Vagina (tissue), 2 donors: ENCODE data around the gene DMRT2. TPM values are rescaled to one million over a fixed set of nuclear protein-coding genes. Genes with fewer than 3 reads are reported as not detected.

Experiments
- DNase-seq, 2 donors: peaks; one replicate each; pipeline ENCODE4 v3.0.0-alpha.2; 2017; ENCODE audit errors: extremely low spot score in 2 of 2
- H3K27ac ChIP-seq: fragments of 200-600 bp; sonication (generic); one replicate; pipeline ENCODE4 v1.5.1; 2019
- H3K27me3 ChIP-seq: fragments of 200-600 bp; sonication (generic); one replicate; pipeline ENCODE4 v1.5.1; 2019
- H3K36me3 ChIP-seq, 2 donors: fragments of 200-600 bp; sonication (generic); one replicate each; pipeline ENCODE4 v1.5.1; 2017 to 2019
- H3K4me1 ChIP-seq: fragments of 200-600 bp; sonication (generic); one replicate; pipeline ENCODE4 v1.5.1; 2019
- H3K4me3 ChIP-seq, 2 donors: fragments of 200-600 bp; sonication (generic); 1 replicate in 1 of 2; 2 replicates in 1 of 2; pipeline ENCODE4 v1.5.1; 2016 to 2019
- H3K9me3 ChIP-seq: fragments of 200-600 bp; sonication (generic); one replicate; pipeline ENCODE4 v1.5.1; 2019
- POLR2A ChIP-seq, 2 donors: fragments of 450-650 bp; IDR thresholded peaks; one replicate each; pipeline ENCODE4 v1.6.1; 2017; ENCODE audit warnings: antibody characterized with exemption in 2 of 2, mild to moderate bottlenecking in 2 of 2, moderate library complexity in 2 of 2
- POLR2AphosphoS5 ChIP-seq, 2 donors: sonication (generic); formaldehyde crosslinking; IDR thresholded peaks; one replicate each; pipeline ENCODE4 v1.9.0; 2017; ENCODE audit warnings: antibody characterized with exemption in 2 of 2, mild to moderate bottlenecking in 2 of 2, low read depth in 1 of 2; ENCODE audit not compliant: insufficient read depth in 1 of 2
- intact Hi-C: fragments of 100-400 bp; cut with DNase I; formaldehyde crosslinking; loops from one replicate; pipeline ENCODE4 v1.15.1; 2023
- total RNA-seq: library from RNA; depleted of rRNA; stranded (reverse); fragments of >200 nt; gene quantifications from one replicate; pipeline ENCODE4 v1.2.3, GENCODE V29; 2016
- TF ChIP-seq, protein P1 (sequence below), 3 experiments: fragments of 450-650 bp in 2 of 3; fragments of 200-600 bp in 1 of 3; sonication (generic) in 1 of 3; IDR thresholded peaks; one replicate each; pipeline ENCODE4 v1.5.1; 2017 to 2019; ENCODE audit warnings: antibody characterized with exemption in 3 of 3, mild to moderate bottlenecking in 2 of 3, moderate library complexity in 2 of 3

The DMRT2 gene
- total RNA-seq, 1 donor from 2014 or later: 2.5 TPM

DNA sequence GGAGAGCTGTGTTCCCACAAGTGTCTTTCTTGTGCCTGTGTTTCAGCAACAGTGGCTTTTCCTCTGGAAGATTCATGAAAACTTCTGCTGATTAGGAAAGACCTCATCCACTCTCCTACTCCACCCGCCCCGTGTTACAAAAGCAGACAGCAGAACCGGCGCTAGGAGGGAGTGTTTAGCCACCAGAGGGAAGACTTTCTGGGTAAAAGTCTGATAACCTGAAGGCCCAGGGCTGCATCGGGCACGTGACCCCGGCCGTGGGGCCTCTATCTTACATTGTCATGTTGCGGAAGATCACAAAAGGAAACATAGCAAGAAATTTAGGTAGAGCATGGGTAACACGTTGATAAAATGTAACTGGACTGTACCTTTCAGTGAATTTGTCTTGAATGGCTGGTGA is 32.0 kb upstream of the DMRT2 start:
- Histone ChIP-seq H3K4me1 (no peaks in the 10 kb centered on the region), H3K27me3 (no peaks in the 10 kb centered on the region)
- intact Hi-C loops: no loop called here

DNA sequence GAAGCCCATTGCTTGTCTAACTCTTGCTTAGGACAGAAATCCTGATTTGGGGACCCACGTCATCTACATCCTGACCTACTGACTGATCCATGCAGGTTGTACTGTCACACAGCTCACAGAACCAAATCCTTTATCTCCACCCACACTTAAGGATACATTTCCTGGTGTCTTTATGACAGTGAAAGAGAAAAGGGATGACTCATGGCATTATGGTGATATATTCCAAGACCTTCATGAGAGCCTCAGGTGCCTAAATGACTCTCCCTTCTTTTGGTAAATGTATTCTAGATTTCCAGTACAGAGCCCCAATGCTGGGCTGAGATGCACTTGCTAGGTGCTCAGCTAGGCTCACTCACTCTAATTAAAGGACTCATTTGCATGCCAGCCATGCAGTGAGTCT is 26.0 kb upstream of the DMRT2 start:
- Histone ChIP-seq H3K9me3 (no peaks in the 10 kb centered on the region), H3K27me3 (no peaks in the 10 kb centered on the region), H3K4me1 (no peaks in the 10 kb centered on the region), H3K36me3 (no peaks in the 10 kb centered on the region), H3K4me3 (no peak overlapping the region), H3K27ac (no peak overlapping the region)
- TF ChIP-seq, protein P1, sequence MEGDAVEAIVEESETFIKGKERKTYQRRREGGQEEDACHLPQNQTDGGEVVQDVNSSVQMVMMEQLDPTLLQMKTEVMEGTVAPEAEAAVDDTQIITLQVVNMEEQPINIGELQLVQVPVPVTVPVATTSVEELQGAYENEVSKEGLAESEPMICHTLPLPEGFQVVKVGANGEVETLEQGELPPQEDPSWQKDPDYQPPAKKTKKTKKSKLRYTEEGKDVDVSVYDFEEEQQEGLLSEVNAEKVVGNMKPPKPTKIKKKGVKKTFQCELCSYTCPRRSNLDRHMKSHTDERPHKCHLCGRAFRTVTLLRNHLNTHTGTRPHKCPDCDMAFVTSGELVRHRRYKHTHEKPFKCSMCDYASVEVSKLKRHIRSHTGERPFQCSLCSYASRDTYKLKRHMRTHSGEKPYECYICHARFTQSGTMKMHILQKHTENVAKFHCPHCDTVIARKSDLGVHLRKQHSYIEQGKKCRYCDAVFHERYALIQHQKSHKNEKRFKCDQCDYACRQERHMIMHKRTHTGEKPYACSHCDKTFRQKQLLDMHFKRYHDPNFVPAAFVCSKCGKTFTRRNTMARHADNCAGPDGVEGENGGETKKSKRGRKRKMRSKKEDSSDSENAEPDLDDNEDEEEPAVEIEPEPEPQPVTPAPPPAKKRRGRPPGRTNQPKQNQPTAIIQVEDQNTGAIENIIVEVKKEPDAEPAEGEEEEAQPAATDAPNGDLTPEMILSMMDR (IDR thresholded peaks at IDR 0.05): no peak
- TF ChIP-seq POLR2A (IDR thresholded peaks at IDR 0.05) (no peak), POLR2AphosphoS5 (IDR thresholded peaks at IDR 0.05; ENCODE audit: insufficient read depth in 1 of 2, low read depth in 1 of 2) (no peak)
- no peak for DNase-seq
- intact Hi-C loops: no loop called here

More for the DNA sequence above, 32.0 kb upstream of the DMRT2 start:
- no peak overlapping the region for H3K27ac ChIP-seq
- TF ChIP-seq POLR2A (IDR thresholded peaks at IDR 0.05): no peak
- TF ChIP-seq, protein P1 (IDR thresholded peaks at IDR 0.05): no peak
- TF ChIP-seq POLR2AphosphoS5 (IDR thresholded peaks at IDR 0.05; ENCODE audit: insufficient read depth in 1 of 2, low read depth in 1 of 2): no peak
- no peaks in the 10 kb centered on the region for H3K36me3 ChIP-seq
- no peak for DNase-seq
- H3K9me3 ChIP-seq: no peaks in the 10 kb centered on the region
- no peak overlapping the region for H3K4me3 ChIP-seq

DNA sequence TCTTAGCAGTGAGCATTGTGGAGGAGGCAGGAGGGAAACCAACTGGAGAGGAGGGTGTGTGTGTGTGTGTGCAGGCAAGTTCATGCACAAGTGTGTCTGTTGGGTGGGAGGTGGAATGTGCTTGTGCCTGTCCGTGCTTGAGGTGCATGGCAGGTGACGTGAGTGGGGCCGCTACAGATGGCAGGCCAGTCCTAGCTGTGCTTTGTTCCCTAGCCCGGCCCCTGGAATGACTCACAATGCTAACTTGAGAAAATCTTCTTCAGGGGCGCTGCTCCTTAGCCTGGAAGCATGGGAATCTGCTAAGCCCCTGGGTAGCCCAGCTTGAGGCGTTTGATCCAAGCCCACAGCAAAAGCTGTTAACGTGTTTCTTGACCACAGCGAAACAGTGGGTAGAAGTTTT is 25.0 kb upstream of the DMRT2 start:
- intact Hi-C loops: no loop called here
- H3K27me3 ChIP-seq: no peaks in the 10 kb centered on the region
- H3K4me1 ChIP-seq: no peaks in the 10 kb centered on the region
- H3K4me3 ChIP-seq: no peak overlapping the region
- no peak for DNase-seq
- no peak overlapping the region for H3K27ac ChIP-seq
- TF ChIP-seq POLR2AphosphoS5 (IDR thresholded peaks at IDR 0.05; ENCODE audit: insufficient read depth in 1 of 2, low read depth in 1 of 2) (no peak), POLR2A (IDR thresholded peaks at IDR 0.05) (no peak)
- TF ChIP-seq, protein P1 (IDR thresholded peaks at IDR 0.05): no peak
- no peaks in the 10 kb centered on the region for H3K36me3 ChIP-seq
- H3K9me3 ChIP-seq: no peaks in the 10 kb centered on the region

DNA sequence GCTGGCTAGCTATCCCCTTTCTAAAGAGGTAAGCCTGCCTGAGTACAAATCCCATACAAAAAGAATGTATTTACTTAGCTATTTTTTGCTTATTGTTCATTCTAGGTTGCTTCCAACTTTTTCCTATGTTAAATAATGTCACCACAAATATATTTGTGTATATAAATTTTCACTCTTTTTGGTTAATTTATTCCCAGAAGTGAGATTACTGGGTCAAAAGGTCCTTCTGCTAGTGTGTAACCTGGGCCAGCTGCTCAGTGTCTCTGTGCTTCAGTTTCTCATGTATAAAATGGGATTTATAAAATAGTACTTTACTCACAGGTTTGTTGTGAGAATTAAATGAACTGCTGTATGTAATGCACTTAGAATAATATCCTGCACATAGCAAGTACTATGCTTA is 23.9 kb upstream of the DMRT2 start:
- intact Hi-C loops: no loop called here
- DNase-seq: no peak
- no peaks in the 10 kb centered on the region for H3K27me3 ChIP-seq

DNA sequence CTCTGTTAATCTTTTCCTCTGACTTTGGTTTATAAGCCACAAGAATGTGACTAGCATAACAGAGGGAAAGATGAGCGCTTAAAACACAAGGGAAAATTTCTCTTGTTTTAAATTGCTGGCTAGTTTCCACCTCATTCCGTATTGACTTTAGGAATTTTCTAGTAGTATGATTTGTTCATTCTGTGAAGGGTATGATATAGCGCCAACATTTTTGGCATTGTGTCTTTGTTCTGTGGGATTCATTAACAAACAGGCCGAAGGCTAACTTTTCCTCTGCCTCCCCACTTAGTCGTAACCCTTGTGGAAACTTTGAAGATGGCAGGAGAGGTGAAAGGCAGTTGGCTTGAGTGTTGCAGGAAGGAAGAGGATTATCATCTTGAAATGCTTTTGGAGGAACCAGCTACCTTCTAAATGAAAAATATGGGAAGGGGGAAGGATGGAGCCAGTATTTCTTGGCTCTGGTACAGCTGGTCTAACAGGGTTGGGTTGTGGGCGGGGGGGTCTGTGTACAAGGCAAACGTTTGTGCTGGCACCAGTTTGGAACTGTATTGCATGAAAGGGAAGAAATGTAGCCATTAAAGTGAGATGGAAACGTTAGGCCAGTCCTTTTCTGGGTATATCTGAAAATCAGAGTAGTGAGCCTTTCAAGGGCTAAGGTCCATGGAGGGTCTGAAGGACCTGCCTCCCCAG is 21.5 kb upstream of the DMRT2 start:
- H3K4me1 ChIP-seq: no peaks in the 10 kb centered on the region
- no peaks in the 10 kb centered on the region for H3K36me3 ChIP-seq
- no peak for TF ChIP-seq POLR2A (IDR thresholded peaks at IDR 0.05)
- no peak overlapping the region for H3K27ac ChIP-seq
- no peaks in the 10 kb centered on the region for H3K9me3 ChIP-seq
- intact Hi-C loops: no loop called here
- H3K27me3 ChIP-seq: no peaks in the 10 kb centered on the region
- DNase-seq: no peak
- no peak overlapping the region for H3K4me3 ChIP-seq

More for the DNA sequence above, 23.9 kb upstream of the DMRT2 start:
- Histone ChIP-seq H3K27ac (no peak overlapping the region), H3K9me3 (no peaks in the 10 kb centered on the region), H3K4me3 (no peak overlapping the region), H3K4me1 (no peaks in the 10 kb centered on the region), H3K36me3 (no peaks in the 10 kb centered on the region)
- TF ChIP-seq, protein P1 (IDR thresholded peaks at IDR 0.05): no peak
- TF ChIP-seq POLR2A (IDR thresholded peaks at IDR 0.05) (no peak), POLR2AphosphoS5 (IDR thresholded peaks at IDR 0.05; ENCODE audit: insufficient read depth in 1 of 2, low read depth in 1 of 2) (no peak)
